K562 (cell line): ENCODE results near the gene HPSE2. TPM values are rescaled to one million over a fixed set of nuclear protein-coding genes. Genes with fewer than 3 reads are reported as not detected.

Experiments used
- ARNT ChIP-seq, 2 experiments: fragments of 450-650 bp; IDR thresholded peaks; 2 replicates each; pipeline ENCODE4 v1.6.1; 2016; ENCODE audit warnings: mild to moderate bottlenecking in 1 of 2
- ETV1 ChIP-seq: fragments of 450-650 bp; conservative IDR thresholded peaks from 2 replicates; pipeline ENCODE4 v1.6.1; 2016; ENCODE audit warnings: missing genetic modification characterization, control low read depth, low read depth, missing compliant biosample characterization
- GATA2 ChIP-seq: sonication (generic); formaldehyde crosslinking; IDR thresholded peaks from 2 replicates; pipeline ENCODE4 v1.4.0; 2020; ENCODE audit warnings: mild to moderate bottlenecking, missing genetic modification reagents
- KHSRP ChIP-seq: fragments of 450-650 bp; IDR thresholded peaks from 2 replicates; pipeline ENCODE4 v1.6.1; 2017
- KLF16 ChIP-seq: IDR thresholded peaks from 2 replicates; pipeline ENCODE4 v1.6.1; 2016; ENCODE audit warnings: antibody characterized with exemption
- MXI1 ChIP-seq: IDR thresholded peaks from 2 replicates; pipeline ENCODE4 v1.6.1; 2011; ENCODE audit warnings: low read depth, mild to moderate bottlenecking, improper control_type of control experiment, low read length
- NRF1 ChIP-seq, 2 experiments: fragments of 450-650 bp; IDR thresholded peaks in 1 of 2; conservative IDR thresholded peaks in 1 of 2; 2 replicates each; pipeline ENCODE4 v1.6.1; 2014; ENCODE audit warnings: mild to moderate bottlenecking in 2 of 2
- PTBP1 ChIP-seq: fragments of 200-400 bp; formaldehyde crosslinking; IDR thresholded peaks from 2 replicates; pipeline ENCODE4 v1.6.1; 2017; ENCODE audit warnings: low read depth, low read length
- RCOR1 ChIP-seq, 2 experiments: IDR thresholded peaks; 2 replicates each; pipeline ENCODE4 v1.6.1; 2012; ENCODE audit warnings: low read depth in 2 of 2, low read length in 2 of 2, borderline replicate concordance in 1 of 2, improper control_type of control experiment in 1 of 2
- STAG1 ChIP-seq: sonication (generic); formaldehyde crosslinking; IDR thresholded peaks from 2 replicates; pipeline ENCODE4 v1.5.0; 2020; ENCODE audit warnings: missing genetic modification reagents, borderline replicate concordance
- YY1 ChIP-seq, 3 experiments: IDR thresholded peaks; 2 replicates each; pipeline ENCODE4 v1.6.1; 2011; ENCODE audit warnings: low read length in 2 of 3, mild to moderate bottlenecking in 2 of 3, moderate library complexity in 2 of 3, borderline replicate concordance in 1 of 3, control low read depth in 1 of 3, low read depth in 1 of 3; ENCODE audit not compliant: insufficient read depth in 3 of 3, insufficient replicate concordance in 2 of 3, control insufficient read depth in 1 of 3, insufficient read length in 1 of 3; ENCODE audit errors: extremely low read depth in 1 of 3
- ZNF133 ChIP-seq: fragments of 250-450 bp; sonication (Bioruptor Pico); IDR thresholded peaks from 2 replicates; pipeline ENCODE4 v1.4.0; 2020; ENCODE audit warnings: mild to moderate bottlenecking
- polyA plus RNA-seq, 8 experiments: library from polyadenylated mRNA; depleted of rRNA in 4 of 8; stranded (reverse) in 5 of 8; unstranded in 3 of 8; fragments of >200 nt; fragmentation: Nextera tagmentation in 2 of 8; fragmentation: Illumina TruSeq in 1 of 8; extraction: Ambion mirVana in 2 of 8; extraction: Trizol in 1 of 8; gene quantifications; 2 replicates each; pipeline versions ENCODE4 v1.2.1 to v1.2.3, GENCODE V29; 2011 to 2014; ENCODE audit warnings: inconsistent platforms in 1 of 8, missing spikeins in 1 of 8
- total RNA-seq, 7 experiments: library from RNA; depleted of rRNA in 6 of 7; stranded (reverse); fragments of >200 nt in 6 of 7; fragmentation: Illumina TruSeq in 2 of 7; extraction: Trizol in 2 of 7; gene quantifications; 2 replicates each; pipeline versions ENCODE4 v1.2.1 to v1.2.3, GENCODE V29; 2011 to 2021; ENCODE audit warnings: low replicate concordance in 1 of 7
- TF ChIP-seq, protein P1 (sequence below), 2 experiments: IDR thresholded peaks; 2 replicates each; pipeline ENCODE4 v1.6.1; 2011; ENCODE audit warnings: borderline replicate concordance in 1 of 2, control low read depth in 1 of 2, low read depth in 1 of 2, low read length in 1 of 2, mild to moderate bottlenecking in 1 of 2, mixed read lengths in 1 of 2, moderate library complexity in 1 of 2; ENCODE audit not compliant: insufficient read depth in 1 of 2, insufficient read length in 1 of 2, poor library complexity in 1 of 2, severe bottlenecking in 1 of 2; ENCODE audit errors: extremely low read depth in 1 of 2
- TF ChIP-seq, protein P2 (sequence below), 2 experiments: fragments of 450-650 bp; formaldehyde crosslinking in 1 of 2; IDR thresholded peaks; 2 replicates each; pipeline versions ENCODE4 v1.4.0 to v1.6.1; 2014 to 2020; ENCODE audit warnings: mild to moderate bottlenecking in 2 of 2, borderline replicate concordance in 1 of 2, low read depth in 1 of 2

The HPSE2 gene
- total and polyA plus RNA-seq, 9 of the 15 experiments (the other 6 are each of a cell fraction or from before 2014, with no cell fraction given): 0.03 to 0.10 (median 0.04) TPM; not detected in 2

DNA sequence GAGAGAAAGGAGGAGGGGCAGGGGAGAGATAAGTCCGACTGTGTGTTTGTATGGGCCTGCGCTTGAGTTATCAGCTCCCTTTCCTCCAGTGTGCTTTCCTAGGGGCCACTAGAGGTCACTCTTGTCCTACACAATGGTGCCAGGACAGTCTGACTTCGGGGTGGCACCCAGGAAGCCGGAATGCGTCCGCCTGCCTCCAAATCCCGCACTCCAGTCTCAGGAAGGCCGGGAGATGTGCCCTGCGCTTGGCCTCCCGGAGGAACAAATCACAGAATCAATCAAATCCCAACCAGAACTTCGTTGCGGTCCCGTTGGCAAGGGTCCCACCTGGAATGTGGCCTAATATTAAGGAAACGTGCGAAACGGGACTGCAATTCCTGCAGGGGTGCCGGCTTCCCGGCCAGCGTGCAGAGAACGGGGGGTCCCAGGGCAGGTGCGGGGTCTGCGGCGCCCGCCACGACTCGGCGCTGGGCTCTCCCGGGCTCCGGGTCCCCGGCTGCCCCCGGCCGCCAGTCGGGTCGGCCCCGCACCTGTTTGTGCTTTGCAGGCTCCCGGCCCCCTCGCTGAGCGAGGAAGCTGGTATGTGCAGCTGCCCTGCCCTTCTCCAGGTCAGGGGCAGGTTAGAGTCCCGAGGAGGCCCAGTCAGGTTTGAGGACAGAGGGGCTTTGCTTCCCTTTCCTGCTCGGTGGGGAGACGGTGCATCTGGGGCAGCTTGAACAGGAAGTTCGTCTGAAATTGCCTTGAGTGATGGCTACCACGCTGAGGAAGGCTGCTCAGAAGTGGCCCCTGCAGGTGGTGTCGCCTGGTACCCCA is 767.9 kb downstream of the HPSE2 start (continued):
- TF ChIP-seq, protein P1, sequence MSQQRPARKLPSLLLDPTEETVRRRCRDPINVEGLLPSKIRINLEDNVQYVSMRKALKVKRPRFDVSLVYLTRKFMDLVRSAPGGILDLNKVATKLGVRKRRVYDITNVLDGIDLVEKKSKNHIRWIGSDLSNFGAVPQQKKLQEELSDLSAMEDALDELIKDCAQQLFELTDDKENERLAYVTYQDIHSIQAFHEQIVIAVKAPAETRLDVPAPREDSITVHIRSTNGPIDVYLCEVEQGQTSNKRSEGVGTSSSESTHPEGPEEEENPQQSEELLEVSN (IDR thresholded peaks at IDR 0.05; ENCODE audit: borderline replicate concordance in 1 of 2, extremely low read depth in 1 of 2, insufficient read depth in 1 of 2, insufficient read length in 1 of 2, low read depth in 1 of 2, low read length in 1 of 2, poor library complexity in 1 of 2, severe bottlenecking in 1 of 2): peak; percentile 5 to 6
- TF ChIP-seq ARNT (IDR thresholded peaks at IDR 0.05) (0 out of 4 replicates have a peak, but pooled peaks of 1 of the 2 experiments have one; percentile 1), MXI1 (no peak), GATA2 (CRISPR knock-in tag) (peak; percentile 25; the same call in 1 of the 2 replicates), ETV1 (0 out of 2 replicates have a peak, but pooled peaks have one; percentile 10), RCOR1 (IDR thresholded peaks at IDR 0.05; ENCODE audit: borderline replicate concordance in 1 of 2, low read depth in 2 of 2, low read length in 2 of 2) (0 out of 4 replicates have a peak, but pooled peaks of 1 of the 2 experiments have one; percentile 35), PTBP1 (peak; percentile 74; the same call in 1 of the 2 replicates), KHSRP (no peak), ZNF133 (CRISPR knock-in tag) (no peak), YY1 (IDR thresholded peaks at IDR 0.05; ENCODE audit: borderline replicate concordance in 1 of 3, control insufficient read depth in 1 of 3, extremely low read depth in 1 of 3, insufficient read depth in 3 of 3, insufficient read length in 1 of 3, insufficient replicate concordance in 2 of 3, low read depth in 1 of 3, low read length in 2 of 3) (peak in 1 of 3 experiments; percentile 36), KLF16 (no peak), NRF1 (conservative IDR thresholded peaks at IDR 0.05 in 1 of 2, IDR thresholded peaks at IDR 0.05 in 1 of 2) (peak in 1 of 2 experiments; percentile 61; a peak in 2 of 4 replicates), STAG1 (CRISPR knock-in tag) (no peak)
- TF ChIP-seq, protein P2, sequence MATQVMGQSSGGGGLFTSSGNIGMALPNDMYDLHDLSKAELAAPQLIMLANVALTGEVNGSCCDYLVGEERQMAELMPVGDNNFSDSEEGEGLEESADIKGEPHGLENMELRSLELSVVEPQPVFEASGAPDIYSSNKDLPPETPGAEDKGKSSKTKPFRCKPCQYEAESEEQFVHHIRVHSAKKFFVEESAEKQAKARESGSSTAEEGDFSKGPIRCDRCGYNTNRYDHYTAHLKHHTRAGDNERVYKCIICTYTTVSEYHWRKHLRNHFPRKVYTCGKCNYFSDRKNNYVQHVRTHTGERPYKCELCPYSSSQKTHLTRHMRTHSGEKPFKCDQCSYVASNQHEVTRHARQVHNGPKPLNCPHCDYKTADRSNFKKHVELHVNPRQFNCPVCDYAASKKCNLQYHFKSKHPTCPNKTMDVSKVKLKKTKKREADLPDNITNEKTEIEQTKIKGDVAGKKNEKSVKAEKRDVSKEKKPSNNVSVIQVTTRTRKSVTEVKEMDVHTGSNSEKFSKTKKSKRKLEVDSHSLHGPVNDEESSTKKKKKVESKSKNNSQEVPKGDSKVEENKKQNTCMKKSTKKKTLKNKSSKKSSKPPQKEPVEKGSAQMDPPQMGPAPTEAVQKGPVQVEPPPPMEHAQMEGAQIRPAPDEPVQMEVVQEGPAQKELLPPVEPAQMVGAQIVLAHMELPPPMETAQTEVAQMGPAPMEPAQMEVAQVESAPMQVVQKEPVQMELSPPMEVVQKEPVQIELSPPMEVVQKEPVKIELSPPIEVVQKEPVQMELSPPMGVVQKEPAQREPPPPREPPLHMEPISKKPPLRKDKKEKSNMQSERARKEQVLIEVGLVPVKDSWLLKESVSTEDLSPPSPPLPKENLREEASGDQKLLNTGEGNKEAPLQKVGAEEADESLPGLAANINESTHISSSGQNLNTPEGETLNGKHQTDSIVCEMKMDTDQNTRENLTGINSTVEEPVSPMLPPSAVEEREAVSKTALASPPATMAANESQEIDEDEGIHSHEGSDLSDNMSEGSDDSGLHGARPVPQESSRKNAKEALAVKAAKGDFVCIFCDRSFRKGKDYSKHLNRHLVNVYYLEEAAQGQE (IDR thresholded peaks at IDR 0.05; ENCODE audit: borderline replicate concordance): peak; percentile 75
- TF ChIP-seq, protein P2 (CRISPR knock-in tag; IDR thresholded peaks at IDR 0.05; ENCODE audit: low read depth): no peak
